Rectal smooth muscle tissue (tissue), 1 donor: ENCODE measurements around the gene TENT5A.
A peak's percentile ranks its signal among the peaks of the same experiment; 100 is the strongest.

ENCODE experiments used
- H3K27ac ChIP-seq: one replicate; pipeline ENCODE4 v1.7.0; 2013; ENCODE audit warnings: low read depth, low read length, inconsistent platforms
- H3K27me3 ChIP-seq: one replicate; pipeline ENCODE4 v1.7.0; 2013; ENCODE audit warnings: low read length; ENCODE audit not compliant: control insufficient read depth, insufficient read depth
- H3K36me3 ChIP-seq: one replicate; pipeline ENCODE4 v1.7.0; 2013; ENCODE audit warnings: low read length; ENCODE audit not compliant: control insufficient read depth, insufficient read depth
- H3K4me1 ChIP-seq: one replicate; pipeline ENCODE4 v1.7.0; 2013; ENCODE audit warnings: low read length; ENCODE audit not compliant: control insufficient read depth, insufficient read depth
- H3K4me3 ChIP-seq: one replicate; pipeline ENCODE4 v1.7.0; 2013; ENCODE audit warnings: low read length
- H3K9ac ChIP-seq: one replicate; pipeline ENCODE4 v1.7.0; 2013; ENCODE audit warnings: low read length

The TENT5A gene

GRCh38 chr6:81755551-81755950 lies 3.1 kb upstream of the TENT5A start:
- Histone ChIP-seq H3K9ac (no peak overlapping the region), H3K4me3 (no peak overlapping the region), H3K27ac (no peak overlapping the region), H3K36me3 (no peaks in the 10 kb centered on the region), H3K4me1 (no peaks in the 10 kb centered on the region), H3K27me3 (no peaks in the 10 kb centered on the region)

- Histone ChIP-seq H3K27me3 (no peaks in the 10 kb centered on the region), H3K4me1 (peaks cover under 1% of the 10 kb centered on the region), H3K9ac (no peak overlapping the region), H3K4me3 (no peak overlapping the region), H3K27ac (no peak overlapping the region), H3K36me3 (no peaks in the 10 kb centered on the region)
Observed at GRCh38 chr6:81754906-81755305, 2.4 kb upstream of the TENT5A start.

- peak overlapping the region; percentile 71 for H3K9ac ChIP-seq
- H3K27ac ChIP-seq, result peak overlapping the region; percentile 96
- H3K27me3 ChIP-seq, result no peaks in the 10 kb centered on the region
- peak overlapping the region; percentile 96 for H3K4me3 ChIP-seq
- no peaks in the 10 kb centered on the region for H3K36me3 ChIP-seq
- peaks cover 9% of the 10 kb centered on the region for H3K4me1 ChIP-seq
Observed at GRCh38 chr6:81753711-81754577, 1.5 kb upstream of the TENT5A start.

GRCh38 chr6:81752921-81753710 lies 635 bp upstream of the TENT5A start:
- Histone ChIP-seq H3K4me3 (peak overlapping the region; percentile 96), H3K27me3 (no peaks in the 10 kb centered on the region), H3K27ac (peak overlapping the region; percentile 96), H3K36me3 (no peaks in the 10 kb centered on the region), H3K9ac (peak overlapping the region; percentile 71), H3K4me1 (peaks cover 9% of the 10 kb centered on the region)

GRCh38 chr6:81751388-81752083 lies 945 bp downstream of the TENT5A start:
- Histone ChIP-seq H3K4me3 (peak overlapping the region; percentile 96), H3K27me3 (no peaks in the 10 kb centered on the region), H3K4me1 (peaks cover 13% of the 10 kb centered on the region), H3K9ac (peak overlapping the region; percentile 47), H3K36me3 (no peaks in the 10 kb centered on the region), H3K27ac (peak overlapping the region; percentile 96)

- peaks cover 13% of the 10 kb centered on the region for H3K4me1 ChIP-seq
- no peak overlapping the region for H3K9ac ChIP-seq
- peak overlapping the region; percentile 96 for H3K4me3 ChIP-seq
- H3K36me3 ChIP-seq, result no peaks in the 10 kb centered on the region
- H3K27ac ChIP-seq, result peak overlapping the region; percentile 96
- no peaks in the 10 kb centered on the region for H3K27me3 ChIP-seq
Observed at GRCh38 chr6:81750681-81751387, 1.6 kb downstream of the TENT5A start.

- H3K36me3 ChIP-seq, result no peaks in the 10 kb centered on the region
- H3K9ac ChIP-seq, result no peak overlapping the region
- peak overlapping the region; percentile 96 for H3K4me3 ChIP-seq
- no peaks in the 10 kb centered on the region for H3K27me3 ChIP-seq
- peaks cover 13% of the 10 kb centered on the region for H3K4me1 ChIP-seq
- H3K27ac ChIP-seq, result peak overlapping the region; percentile 50
Observed at GRCh38 chr6:81750200-81750599, 2.3 kb downstream of the TENT5A start.

GRCh38 chr6:81749707-81750106 lies 2.8 kb downstream of the TENT5A start:
- H3K27me3 ChIP-seq, result no peaks in the 10 kb centered on the region
- H3K4me1 ChIP-seq, result peaks cover 13% of the 10 kb centered on the region
- H3K9ac ChIP-seq, result no peak overlapping the region
- no peaks in the 10 kb centered on the region for H3K36me3 ChIP-seq
- H3K27ac ChIP-seq, result peak overlapping the region; percentile 50
- peak overlapping the region; percentile 96 for H3K4me3 ChIP-seq

GRCh38 chr6:81748994-81749393 lies 3.5 kb downstream of the TENT5A start:
- Histone ChIP-seq H3K27ac (no peak overlapping the region), H3K9ac (no peak overlapping the region), H3K4me1 (peaks cover 13% of the 10 kb centered on the region), H3K4me3 (peak overlapping the region; percentile 96), H3K36me3 (no peaks in the 10 kb centered on the region), H3K27me3 (no peaks in the 10 kb centered on the region)

- Histone ChIP-seq H3K4me1 (peaks cover 13% of the 10 kb centered on the region), H3K36me3 (no peaks in the 10 kb centered on the region), H3K27me3 (no peaks in the 10 kb centered on the region), H3K9ac (no peak overlapping the region), H3K27ac (no peak overlapping the region), H3K4me3 (no peak overlapping the region)
Observed at GRCh38 chr6:81747327-81747726, 5.2 kb downstream of the TENT5A start.

GRCh38 chr6:81744131-81744530 lies 8.3 kb downstream of the TENT5A start:
- no peaks in the 10 kb centered on the region for H3K36me3 ChIP-seq
- H3K9ac ChIP-seq, result no peak overlapping the region
- H3K4me3 ChIP-seq, result no peak overlapping the region
- H3K4me1 ChIP-seq, result peaks cover 4% of the 10 kb centered on the region
- no peak overlapping the region for H3K27ac ChIP-seq
- no peaks in the 10 kb centered on the region for H3K27me3 ChIP-seq

GRCh38 chr6:81743649-81744048 lies 8.8 kb downstream of the TENT5A start:
- Histone ChIP-seq H3K4me3 (no peak overlapping the region), H3K27me3 (no peaks in the 10 kb centered on the region), H3K4me1 (peaks cover 3% of the 10 kb centered on the region), H3K27ac (no peak overlapping the region), H3K36me3 (no peaks in the 10 kb centered on the region), H3K9ac (no peak overlapping the region)
